ENCODE data around the gene RPS6KA2.

Gene RPS6KA2

GRCh38 chr6:166453651-166454050, 173.4 kb downstream of the RPS6KA2 start:
- H3K9ac ChIP-seq (ENCODE audit: low read depth, low read length) = no peak overlapping the region
- no peak for ATAC-seq (ENCODE audit: insufficient read depth, low read depth)

GRCh38 chr6:166450167-166450873, 176.7 kb downstream of the RPS6KA2 start:
- DNase-seq (no peak), ATAC-seq (ENCODE audit: insufficient read depth, low read depth) (no peak)
- H3K27me3 ChIP-seq (ENCODE audit: insufficient read depth, low read length, poor library complexity) = no peaks in the 10 kb centered on the region
- H4K20me1 ChIP-seq (ENCODE audit: insufficient read depth, low read length) = no peaks in the 10 kb centered on the region; the same call in 1 of the 2 replicates
- H3K9ac ChIP-seq (ENCODE audit: low read depth, low read length) = no peak overlapping the region
- no peak overlapping the region for H3K27ac ChIP-seq (ENCODE audit: low read length)
- TF ChIP-seq EZH2 (IDR thresholded peaks at IDR 0.05; ENCODE audit: borderline replicate concordance, low read depth, low read length, severe bottlenecking) (no peak), CTCF (IDR thresholded peaks at IDR 0.05; ENCODE audit: borderline replicate concordance, extremely low read depth, low read length, poor library complexity, severe bottlenecking) (no peak)
- H3K4me3 ChIP-seq (ENCODE audit: low read depth in 1 of 2, low read length in 2 of 2) = no peak overlapping the region
- H3K4me1 ChIP-seq (ENCODE audit: insufficient read depth, low read length) = no peaks in the 10 kb centered on the region
- no peaks in the 10 kb centered on the region for H3K79me2 ChIP-seq (ENCODE audit: insufficient read depth, low read length)
- no peak overlapping the region for H3K4me2 ChIP-seq (ENCODE audit: insufficient read depth, low read length)
- H3K36me3 ChIP-seq (ENCODE audit: insufficient read depth, low read length) = no peaks in the 10 kb centered on the region
- peaks cover 7% of the 10 kb centered on the region for H3K9me3 ChIP-seq (ENCODE audit: insufficient read depth, low read length, severe bottlenecking)
- H2AFZ ChIP-seq (ENCODE audit: low read depth, low read length) = no peak overlapping the region

More at GRCh38 chr6:166453651-166454050, 173.4 kb downstream of the RPS6KA2 start:
- H4K20me1 ChIP-seq (ENCODE audit: insufficient read depth, low read length) = no peaks in the 10 kb centered on the region; the same call in 1 of the 2 replicates
- H3K79me2 ChIP-seq (ENCODE audit: insufficient read depth, low read length) = no peaks in the 10 kb centered on the region
- no peaks in the 10 kb centered on the region for H3K36me3 ChIP-seq (ENCODE audit: insufficient read depth, low read length)
- no peak overlapping the region for H2AFZ ChIP-seq (ENCODE audit: low read depth, low read length)
- H3K9me3 ChIP-seq (ENCODE audit: insufficient read depth, low read length, severe bottlenecking) = peaks cover 7% of the 10 kb centered on the region
- H3K27me3 ChIP-seq (ENCODE audit: insufficient read depth, low read length, poor library complexity) = no peaks in the 10 kb centered on the region
- no peak overlapping the region for H3K4me3 ChIP-seq (ENCODE audit: low read depth in 1 of 2, low read length in 2 of 2)
- no peak overlapping the region for H3K4me2 ChIP-seq (ENCODE audit: insufficient read depth, low read length)
- no peak overlapping the region for H3K27ac ChIP-seq (ENCODE audit: low read length)
- H3K4me1 ChIP-seq (ENCODE audit: insufficient read depth, low read length) = no peaks in the 10 kb centered on the region
- no peak for DNase-seq
- TF ChIP-seq EZH2 (IDR thresholded peaks at IDR 0.05; ENCODE audit: borderline replicate concordance, low read depth, low read length, severe bottlenecking) (no peak), CTCF (IDR thresholded peaks at IDR 0.05; ENCODE audit: borderline replicate concordance, extremely low read depth, low read length, poor library complexity, severe bottlenecking) (no peak)

GRCh38 chr6:166449641-166450040, 177.4 kb downstream of the RPS6KA2 start:
- no peak overlapping the region for H3K4me3 ChIP-seq (ENCODE audit: low read depth in 1 of 2, low read length in 2 of 2)
- no peaks in the 10 kb centered on the region; the same call in 1 of the 2 replicates for H4K20me1 ChIP-seq (ENCODE audit: insufficient read depth, low read length)
- no peaks in the 10 kb centered on the region for H3K4me1 ChIP-seq (ENCODE audit: insufficient read depth, low read length)
- H3K4me2 ChIP-seq (ENCODE audit: insufficient read depth, low read length) = no peak overlapping the region
- no peaks in the 10 kb centered on the region for H3K79me2 ChIP-seq (ENCODE audit: insufficient read depth, low read length)
- peaks cover 7% of the 10 kb centered on the region for H3K9me3 ChIP-seq (ENCODE audit: insufficient read depth, low read length, severe bottlenecking)
- no peak overlapping the region for H2AFZ ChIP-seq (ENCODE audit: low read depth, low read length)
- no peak overlapping the region for H3K9ac ChIP-seq (ENCODE audit: low read depth, low read length)
- ATAC-seq (ENCODE audit: insufficient read depth, low read depth) = no peak
- no peak for TF ChIP-seq EZH2 (IDR thresholded peaks at IDR 0.05; ENCODE audit: borderline replicate concordance, low read depth, low read length, severe bottlenecking)
- no peak for TF ChIP-seq CTCF (IDR thresholded peaks at IDR 0.05; ENCODE audit: borderline replicate concordance, extremely low read depth, low read length, poor library complexity, severe bottlenecking)
- H3K36me3 ChIP-seq (ENCODE audit: insufficient read depth, low read length) = no peaks in the 10 kb centered on the region
- DNase-seq = no peak
- H3K27ac ChIP-seq (ENCODE audit: low read length) = no peak overlapping the region
- no peaks in the 10 kb centered on the region for H3K27me3 ChIP-seq (ENCODE audit: insufficient read depth, low read length, poor library complexity)
